H9 (cell line): ENCODE results near the gene CPB1. TPM values are rescaled to one million over a fixed set of nuclear protein-coding genes. Genes with fewer than 3 reads are reported as not detected.

ENCODE experiments used
- DNase-seq: peaks from one replicate; pipeline ENCODE4 v3.0.0-alpha.2; 2017
- H2AFZ ChIP-seq: one replicate; pipeline ENCODE4 v1.6.1; 2013; ENCODE audit warnings: mild to moderate bottlenecking, low read length, control low read depth, moderate library complexity
- H2AK5ac ChIP-seq: 2 replicates; pipeline ENCODE4 v1.6.1; 2013; ENCODE audit warnings: low read length, control low read depth, mixed read lengths; ENCODE audit not compliant: insufficient read length
- H2BK120ac ChIP-seq: one replicate; pipeline ENCODE4 v1.6.1; 2013; ENCODE audit warnings: low read depth, mild to moderate bottlenecking, low read length, control low read depth, inconsistent platforms; ENCODE audit not compliant: poor library complexity, severe bottlenecking
- H2BK12ac ChIP-seq: 2 replicates; pipeline ENCODE4 v1.6.1; 2013; ENCODE audit warnings: low read length, control low read depth, mixed read lengths, low read depth; ENCODE audit not compliant: insufficient read length
- H2BK15ac ChIP-seq: 2 replicates; pipeline ENCODE4 v1.6.1; 2013; ENCODE audit warnings: low read depth, low read length, control low read depth
- H2BK20ac ChIP-seq: one replicate; pipeline ENCODE4 v1.6.1; 2013; ENCODE audit warnings: low read depth, mild to moderate bottlenecking, low read length, control low read depth, inconsistent platforms; ENCODE audit not compliant: poor library complexity, severe bottlenecking
- H2BK5ac ChIP-seq: 2 replicates; pipeline ENCODE4 v1.6.1; 2013; ENCODE audit warnings: low read length, control low read depth, mixed read lengths; ENCODE audit not compliant: insufficient read length
- H3K14ac ChIP-seq: 2 replicates; pipeline ENCODE4 v1.6.1; 2013; ENCODE audit warnings: low read length, control low read depth; ENCODE audit not compliant: insufficient read depth
- H3K18ac ChIP-seq: 2 replicates; pipeline ENCODE4 v1.6.1; 2013; ENCODE audit warnings: low read depth, mild to moderate bottlenecking, mixed read lengths, low read length, control low read depth; ENCODE audit not compliant: insufficient read length
- H3K23ac ChIP-seq: 2 replicates; pipeline ENCODE4 v1.6.1; 2013; ENCODE audit warnings: low read length, control low read depth, mixed read lengths, low read depth; ENCODE audit not compliant: insufficient read length
- H3K23me2 ChIP-seq: 2 replicates; pipeline ENCODE4 v1.6.1; 2013; ENCODE audit warnings: low read depth, mild to moderate bottlenecking, mixed read lengths, low read length, control low read depth; ENCODE audit not compliant: insufficient read length, poor library complexity, severe bottlenecking
- H3K27ac ChIP-seq: 2 replicates; pipeline ENCODE4 v1.5.1; 2013; ENCODE audit warnings: low read length, control low read depth, mixed read lengths, low read depth; ENCODE audit not compliant: insufficient read length
- H3K27me3 ChIP-seq: 2 replicates; pipeline ENCODE4 v1.6.1; 2013; ENCODE audit warnings: low read length, control low read depth, inconsistent platforms; ENCODE audit not compliant: insufficient read depth
- H3K4ac ChIP-seq: 2 replicates; pipeline ENCODE4 v1.6.1; 2013; ENCODE audit warnings: low read depth, mild to moderate bottlenecking, control low read depth, inconsistent platforms, low read length, moderate library complexity
- H3K4me1 ChIP-seq: 2 replicates; pipeline ENCODE4 v1.6.1; 2013; ENCODE audit warnings: low read length, control low read depth, inconsistent platforms; ENCODE audit not compliant: insufficient read depth
- H3K4me2 ChIP-seq: 2 replicates; pipeline ENCODE4 v1.6.1; 2013; ENCODE audit warnings: low read length, control low read depth, mixed read lengths; ENCODE audit not compliant: insufficient read length, insufficient read depth
- H3K56ac ChIP-seq: 2 replicates; pipeline ENCODE4 v1.6.1; 2013; ENCODE audit warnings: low read depth, mild to moderate bottlenecking, mixed read lengths, low read length, control low read depth; ENCODE audit not compliant: insufficient read length
- H3K79me1 ChIP-seq: 2 replicates; pipeline ENCODE4 v1.6.1; 2013; ENCODE audit warnings: low read depth, mild to moderate bottlenecking, moderate library complexity, low read length, control low read depth, inconsistent platforms; ENCODE audit not compliant: insufficient read depth, poor library complexity, severe bottlenecking
- H3K79me2 ChIP-seq: 2 replicates; pipeline ENCODE4 v1.6.1; 2013; ENCODE audit warnings: low read length, control low read depth, inconsistent platforms; ENCODE audit not compliant: insufficient read depth
- H3K9ac ChIP-seq: 2 replicates; pipeline ENCODE4 v1.6.1; 2013; ENCODE audit warnings: low read length, control low read depth, mixed read lengths; ENCODE audit not compliant: insufficient read length; ENCODE audit errors: extremely low read depth
- H3K9me3 ChIP-seq: one replicate; pipeline ENCODE4 v1.6.1; 2013; ENCODE audit warnings: low read depth, low read length, inconsistent platforms; ENCODE audit not compliant: control insufficient read depth
- H3T11ph ChIP-seq: one replicate; pipeline ENCODE4 v1.6.1; 2013; ENCODE audit warnings: mild to moderate bottlenecking, low read length, control low read depth, inconsistent platforms
- H4K20me1 ChIP-seq: one replicate; pipeline ENCODE4 v1.6.1; 2013; ENCODE audit not compliant: control insufficient read depth, insufficient read length, insufficient read depth
- H4K5ac ChIP-seq: 2 replicates; pipeline ENCODE4 v1.6.1; 2013; ENCODE audit warnings: low read depth, mild to moderate bottlenecking, mixed read lengths, low read length, control low read depth; ENCODE audit not compliant: insufficient read length
- H4K8ac ChIP-seq: replicated peaks from 2 replicates; pipeline ENCODE4 v1.6.1; 2013; ENCODE audit warnings: low read length, control low read depth, mixed read lengths, low read depth; ENCODE audit not compliant: insufficient read length
- H4K91ac ChIP-seq: 2 replicates; pipeline ENCODE4 v1.6.1; 2013; ENCODE audit warnings: low read depth, mild to moderate bottlenecking, moderate library complexity, mixed read lengths, low read length, control low read depth; ENCODE audit not compliant: insufficient read length
- H3K27ac Mint-ChIP-seq, 3 experiments: 2 replicates in 2 of 3; 3 replicates in 1 of 3; pipeline ENCODE4 v1.8.0; 2020 to 2021; ENCODE audit warnings: mixed read lengths in 3 of 3, mild to moderate bottlenecking in 1 of 3, moderate library complexity in 1 of 3
- H3K27me3 Mint-ChIP-seq: 2 replicates; pipeline ENCODE4 v1.8.0; 2021; ENCODE audit warnings: low read depth, mild to moderate bottlenecking, moderate library complexity, mixed read lengths
- H3K36me3 Mint-ChIP-seq, 3 experiments: 2 replicates in 2 of 3; 3 replicates in 1 of 3; pipeline ENCODE4 v1.8.0; 2020 to 2021; ENCODE audit warnings: low read depth in 3 of 3, mixed read lengths in 3 of 3; ENCODE audit not compliant: insufficient read depth in 1 of 3
- H3K4me1 Mint-ChIP-seq, 2 experiments: 2 replicates each; pipeline ENCODE4 v1.8.0; 2020; ENCODE audit warnings: mixed read lengths in 2 of 2
- H3K4me3 Mint-ChIP-seq, 2 experiments: 2 replicates in 1 of 2; 3 replicates in 1 of 2; pipeline ENCODE4 v1.8.0; 2020 to 2021; ENCODE audit warnings: mild to moderate bottlenecking in 2 of 2, mixed read lengths in 2 of 2, moderate library complexity in 1 of 2
- H3K9me3 Mint-ChIP-seq, 2 experiments: 2 replicates in 1 of 2; 3 replicates in 1 of 2; pipeline ENCODE4 v1.8.0; 2020; ENCODE audit warnings: mild to moderate bottlenecking in 2 of 2, mixed read lengths in 2 of 2, moderate library complexity in 1 of 2
- CTCF ChIP-seq: fragments of 200-600 bp; sonication (generic); conservative IDR thresholded peaks from 3 replicates; pipeline ENCODE4 v1.8.0; 2021; ENCODE audit warnings: antibody characterized with exemption, mild to moderate bottlenecking
- WGBS: extraction: QIAGEN DNeasy Blood & Tissue Kit; methylation state at CpG from one replicate; pipeline ENCODE4 v1.1.7; 2013; ENCODE audit warnings: missing lambda C conversion rate, low lambda C conversion rate, mixed read lengths; ENCODE audit not compliant: insufficient read length; ENCODE audit errors: extremely low coverage; 5-methylcytosine and 5-hydroxymethylcytosine counted together
- total RNA-seq: library from RNA; stranded (reverse); gene quantifications from 2 replicates; pipeline ENCODE4 v1.2.1, GENCODE V29; 2021

CPB1 gene
- total RNA-seq, 1 experiment from 2014 or later: not detected

GRCh38 chr3:148816981-148817525 lies 10.6 kb upstream of the CPB1 start:
- no peak overlapping the region for H2BK120ac ChIP-seq
- H4K5ac ChIP-seq: no peak overlapping the region
- H3K27ac ChIP-seq: no peak overlapping the region
- H4K8ac ChIP-seq: no peak overlapping the region
- Mint-ChIP-seq H3K36me3 (peaks cover 0 to 7% (median 0%) of the 10 kb centered on the region in 3 experiments; a peak in 2 of 7 replicates), H3K9me3 (peaks cover 2 to 5% of the 10 kb centered on the region in 2 experiments; a peak in 3 of 5 replicates), H3K4me1 (peaks cover 21% of the 10 kb centered on the region in 2 experiments), H3K27me3 (no peaks in the 10 kb centered on the region), H3K4me3 (no peak overlapping the region), H3K27ac (no peak overlapping the region)
- H3K4me1 ChIP-seq: peaks cover 4% of the 10 kb centered on the region; the same call in 1 of the 2 replicates
- H3K14ac ChIP-seq: no peak overlapping the region
- H4K20me1 ChIP-seq: no peaks in the 10 kb centered on the region
- TF ChIP-seq CTCF: no peak
- no peak overlapping the region for H2AK5ac ChIP-seq
- H3K79me1 ChIP-seq: no peaks in the 10 kb centered on the region
- H3K79me2 ChIP-seq: no peaks in the 10 kb centered on the region
- no peak for DNase-seq
- H3K18ac ChIP-seq: no peak overlapping the region
- H3K4me2 ChIP-seq: no peak overlapping the region
- no peak overlapping the region for H3K56ac ChIP-seq
- no peaks in the 10 kb centered on the region for H3K27me3 ChIP-seq
- H2BK20ac ChIP-seq: no peak overlapping the region
- no peaks in the 10 kb centered on the region for H3K9me3 ChIP-seq
- WGBS: no CpG with 5 or more reads among the region's 3 CpGs
- no peak overlapping the region for H2BK15ac ChIP-seq
- H3K9ac ChIP-seq: no peak overlapping the region
- no peak overlapping the region for H3K4ac ChIP-seq
- no peak overlapping the region for H4K91ac ChIP-seq
- H2BK5ac ChIP-seq: no peak overlapping the region
- H3T11ph ChIP-seq: no peak overlapping the region
- H3K23ac ChIP-seq: no peak overlapping the region
- H2BK12ac ChIP-seq: no peak overlapping the region
- H3K23me2 ChIP-seq: no peaks in the 10 kb centered on the region
- no peak overlapping the region for H2AFZ ChIP-seq
